ENCODE measurements around the gene GBP4.

GBP4 gene

DNA sequence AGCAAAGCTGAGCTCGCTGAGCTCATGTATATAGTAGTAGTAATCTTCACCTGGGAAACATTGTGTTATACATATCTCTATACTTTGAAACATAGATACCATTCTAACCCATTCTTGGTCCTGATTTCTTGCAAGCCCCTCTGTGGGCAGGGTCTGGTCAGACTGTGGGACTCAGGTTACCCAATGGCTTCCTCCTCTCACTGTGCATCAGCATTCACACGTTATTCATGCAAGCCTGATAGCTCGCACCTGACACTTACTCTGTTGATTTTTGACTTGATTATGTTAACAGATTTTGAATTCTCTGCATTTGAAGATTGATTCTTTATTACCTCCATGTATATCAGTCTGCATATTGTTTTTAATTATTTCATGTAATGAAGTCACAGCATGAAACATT, 24.3 kb downstream of the GBP4 start:
- POLR2A ChIA-PET = no interaction called here
- H3K4me3 ChIP-seq (ENCODE audit: low read depth, low read length) = no peak overlapping the region
- TF ChIP-seq, protein P1, sequence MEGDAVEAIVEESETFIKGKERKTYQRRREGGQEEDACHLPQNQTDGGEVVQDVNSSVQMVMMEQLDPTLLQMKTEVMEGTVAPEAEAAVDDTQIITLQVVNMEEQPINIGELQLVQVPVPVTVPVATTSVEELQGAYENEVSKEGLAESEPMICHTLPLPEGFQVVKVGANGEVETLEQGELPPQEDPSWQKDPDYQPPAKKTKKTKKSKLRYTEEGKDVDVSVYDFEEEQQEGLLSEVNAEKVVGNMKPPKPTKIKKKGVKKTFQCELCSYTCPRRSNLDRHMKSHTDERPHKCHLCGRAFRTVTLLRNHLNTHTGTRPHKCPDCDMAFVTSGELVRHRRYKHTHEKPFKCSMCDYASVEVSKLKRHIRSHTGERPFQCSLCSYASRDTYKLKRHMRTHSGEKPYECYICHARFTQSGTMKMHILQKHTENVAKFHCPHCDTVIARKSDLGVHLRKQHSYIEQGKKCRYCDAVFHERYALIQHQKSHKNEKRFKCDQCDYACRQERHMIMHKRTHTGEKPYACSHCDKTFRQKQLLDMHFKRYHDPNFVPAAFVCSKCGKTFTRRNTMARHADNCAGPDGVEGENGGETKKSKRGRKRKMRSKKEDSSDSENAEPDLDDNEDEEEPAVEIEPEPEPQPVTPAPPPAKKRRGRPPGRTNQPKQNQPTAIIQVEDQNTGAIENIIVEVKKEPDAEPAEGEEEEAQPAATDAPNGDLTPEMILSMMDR (IDR thresholded peaks at IDR 0.05; ENCODE audit: insufficient read depth, low read length, missing control alignments) = no peak
- CTCF ChIA-PET = no interaction called here
- DNase-seq (ENCODE audit: low read depth, low spot score) = no peak

GRCh38 chr1:89172468-89173143, 26.1 kb downstream of the GBP4 start:
- TF ChIP-seq, protein P1 (IDR thresholded peaks at IDR 0.05; ENCODE audit: insufficient read depth, low read length, missing control alignments) = no peak
- ChIA-PET POLR2A (no interaction called here), CTCF (no interaction called here)
- no peak for DNase-seq (ENCODE audit: low read depth, low spot score)
- no peak overlapping the region for H3K4me3 ChIP-seq (ENCODE audit: low read depth, low read length)

DNA sequence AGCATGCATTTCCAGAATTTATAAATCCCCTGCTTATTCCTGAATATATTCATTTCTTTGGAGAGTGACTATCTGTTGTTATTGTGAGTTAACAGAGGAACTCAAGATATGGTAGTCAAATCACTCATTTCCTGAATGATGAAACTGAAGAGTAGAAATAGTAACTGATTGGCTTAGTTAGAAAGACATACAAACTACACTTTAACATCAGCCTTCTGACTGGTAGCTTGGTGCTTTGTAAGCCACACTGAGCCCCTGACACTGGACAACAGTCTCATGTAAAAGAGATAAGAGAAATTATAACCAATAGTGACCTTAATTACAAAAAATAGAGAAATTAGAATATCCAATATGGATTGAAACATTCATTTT, 27.7 kb downstream of the GBP4 start:
- DNase-seq (ENCODE audit: low read depth, low spot score) = no peak
- TF ChIP-seq, protein P1 (IDR thresholded peaks at IDR 0.05; ENCODE audit: insufficient read depth, low read length, missing control alignments) = no peak
- H3K4me3 ChIP-seq (ENCODE audit: low read depth, low read length) = no peak overlapping the region
- ChIA-PET POLR2A (no interaction called here), CTCF (no interaction called here)

GRCh38 chr1:89170170-89171066, 28.3 kb downstream of the GBP4 start:
- DNase-seq (ENCODE audit: low read depth, low spot score) = no peak
- ChIA-PET CTCF (no interaction called here), POLR2A (no interaction called here)
- TF ChIP-seq, protein P1 (IDR thresholded peaks at IDR 0.05; ENCODE audit: insufficient read depth, low read length, missing control alignments) = no peak
- no peak overlapping the region for H3K4me3 ChIP-seq (ENCODE audit: low read depth, low read length)

- ChIA-PET CTCF (no interaction called here), POLR2A (no interaction called here)
- no peak for DNase-seq (ENCODE audit: low read depth, low spot score)
These were observed 29.6 kb downstream of the GBP4 start for GRCh38 chr1:89169166-89169565.

More at GRCh38 chr1:89169166-89169565, 29.6 kb downstream of the GBP4 start:
- H3K4me3 ChIP-seq (ENCODE audit: low read depth, low read length) = no peak overlapping the region
- TF ChIP-seq, protein P1 (IDR thresholded peaks at IDR 0.05; ENCODE audit: insufficient read depth, low read length, missing control alignments) = no peak

All from AG04449 (cell line).